HEK293T (cell line): Measurements from ENCODE around the gene ZSCAN10.

Experiments
- BHLHE40 ChIP-seq: fragments of 450-650 bp; IDR thresholded peaks from 2 replicates; pipeline ENCODE4 v1.6.1; 2016; ENCODE audit warnings: mild to moderate bottlenecking, moderate library complexity, borderline replicate concordance
- CTBP1 ChIP-seq: fragments of 450-650 bp; IDR thresholded peaks from 2 replicates; pipeline ENCODE4 v1.6.1; 2016; ENCODE audit warnings: borderline replicate concordance
- TARDBP ChIP-seq: fragments of 450-650 bp; IDR thresholded peaks from 2 replicates; pipeline ENCODE4 v1.6.1; 2016

- no peak for TF ChIP-seq BHLHE40
- TF ChIP-seq CTBP1, result no peak
- TF ChIP-seq TARDBP, result no peak
These were observed 38.6 kb downstream of the ZSCAN10 start for GRCh38 chr16:3060339-3061127.
